ENCODE results near the gene CARNS1.

The CARNS1 gene, protein sequence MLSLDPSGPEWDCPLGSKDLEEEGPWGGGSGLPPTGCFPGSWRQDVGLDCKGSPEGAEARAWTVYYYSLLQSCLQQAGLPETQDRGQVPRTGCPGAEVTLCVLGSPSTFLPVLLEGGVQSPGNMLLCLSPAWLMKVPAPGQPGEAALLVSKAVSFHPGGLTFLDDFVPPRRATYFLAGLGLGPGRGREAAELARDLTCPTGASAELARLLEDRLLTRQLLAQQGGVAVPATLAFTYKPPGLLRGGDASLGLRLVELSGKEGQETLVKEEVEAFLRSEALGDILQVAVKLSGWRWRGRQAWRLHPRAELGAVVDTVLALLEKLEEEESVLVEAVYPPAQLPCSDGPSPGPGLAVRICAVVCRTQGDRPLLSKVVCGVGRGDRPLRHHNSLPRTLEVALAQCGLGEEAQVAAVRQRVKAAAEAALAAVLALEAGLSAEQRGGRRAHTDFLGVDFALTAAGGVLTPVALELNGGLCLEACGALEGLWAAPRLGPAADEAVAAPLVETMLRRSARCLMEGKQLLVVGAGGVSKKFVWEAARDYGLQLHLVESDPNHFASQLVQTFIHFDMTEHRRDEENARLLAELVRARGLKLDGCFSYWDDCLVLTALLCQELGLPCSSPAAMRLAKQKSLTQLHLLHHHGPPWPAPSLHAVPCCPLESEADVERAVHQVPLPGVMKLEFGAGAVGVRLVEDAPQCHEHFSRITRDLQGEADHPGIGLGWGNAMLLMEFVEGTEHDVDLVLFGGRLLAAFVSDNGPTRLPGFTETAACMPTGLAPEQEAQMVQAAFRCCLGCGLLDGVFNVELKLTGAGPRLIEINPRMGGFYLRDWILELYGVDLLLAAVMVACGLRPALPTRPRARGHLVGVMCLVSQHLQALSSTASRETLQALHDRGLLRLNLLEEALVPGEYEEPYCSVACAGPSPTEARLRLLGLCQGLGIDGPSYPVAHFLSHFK
- long read RNA-seq = 0 reads

GRCh38 chr11:67415501-67416304 is at the start of gene CARNS1:
Gene CARNS1 (plus strand): TSS chr11:67415678. CDS start chr11:67416200, 522 bp downstream.
- Histone ChIP-seq H3K27ac (replicated peaks) (no peak within 1 kb of the TSS), H3K27me3 (ENCODE audit: insufficient read depth, poor library complexity, severe bottlenecking) (no peaks in the 10 kb centered on the region), H3K4me3 (replicated peaks; ENCODE audit: insufficient read depth, low read length) (no peak within 1 kb of the TSS)
- TF ChIP-seq, protein P1, sequence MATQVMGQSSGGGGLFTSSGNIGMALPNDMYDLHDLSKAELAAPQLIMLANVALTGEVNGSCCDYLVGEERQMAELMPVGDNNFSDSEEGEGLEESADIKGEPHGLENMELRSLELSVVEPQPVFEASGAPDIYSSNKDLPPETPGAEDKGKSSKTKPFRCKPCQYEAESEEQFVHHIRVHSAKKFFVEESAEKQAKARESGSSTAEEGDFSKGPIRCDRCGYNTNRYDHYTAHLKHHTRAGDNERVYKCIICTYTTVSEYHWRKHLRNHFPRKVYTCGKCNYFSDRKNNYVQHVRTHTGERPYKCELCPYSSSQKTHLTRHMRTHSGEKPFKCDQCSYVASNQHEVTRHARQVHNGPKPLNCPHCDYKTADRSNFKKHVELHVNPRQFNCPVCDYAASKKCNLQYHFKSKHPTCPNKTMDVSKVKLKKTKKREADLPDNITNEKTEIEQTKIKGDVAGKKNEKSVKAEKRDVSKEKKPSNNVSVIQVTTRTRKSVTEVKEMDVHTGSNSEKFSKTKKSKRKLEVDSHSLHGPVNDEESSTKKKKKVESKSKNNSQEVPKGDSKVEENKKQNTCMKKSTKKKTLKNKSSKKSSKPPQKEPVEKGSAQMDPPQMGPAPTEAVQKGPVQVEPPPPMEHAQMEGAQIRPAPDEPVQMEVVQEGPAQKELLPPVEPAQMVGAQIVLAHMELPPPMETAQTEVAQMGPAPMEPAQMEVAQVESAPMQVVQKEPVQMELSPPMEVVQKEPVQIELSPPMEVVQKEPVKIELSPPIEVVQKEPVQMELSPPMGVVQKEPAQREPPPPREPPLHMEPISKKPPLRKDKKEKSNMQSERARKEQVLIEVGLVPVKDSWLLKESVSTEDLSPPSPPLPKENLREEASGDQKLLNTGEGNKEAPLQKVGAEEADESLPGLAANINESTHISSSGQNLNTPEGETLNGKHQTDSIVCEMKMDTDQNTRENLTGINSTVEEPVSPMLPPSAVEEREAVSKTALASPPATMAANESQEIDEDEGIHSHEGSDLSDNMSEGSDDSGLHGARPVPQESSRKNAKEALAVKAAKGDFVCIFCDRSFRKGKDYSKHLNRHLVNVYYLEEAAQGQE (IDR thresholded peaks at IDR 0.05; ENCODE audit: insufficient replicate concordance, low read depth) = no peak
- DNase-seq (ENCODE audit: low read depth in 1 of 2, low spot score in 1 of 2) = no peak

- no peak overlapping the region for H3K27ac ChIP-seq (replicated peaks)
- TF ChIP-seq GABPA (IDR thresholded peaks at IDR 0.05; ENCODE audit: low read depth) (no peak), POLR2AphosphoS5 (IDR thresholded peaks at IDR 0.05; ENCODE audit: low read depth) (no peak), SPI1 (IDR thresholded peaks at IDR 0.05; ENCODE audit: borderline replicate concordance, low read depth) (no peak)
- TF ChIP-seq, protein P1 (IDR thresholded peaks at IDR 0.05; ENCODE audit: insufficient replicate concordance, low read depth) = no peak
- TF ChIP-seq, protein P2, sequence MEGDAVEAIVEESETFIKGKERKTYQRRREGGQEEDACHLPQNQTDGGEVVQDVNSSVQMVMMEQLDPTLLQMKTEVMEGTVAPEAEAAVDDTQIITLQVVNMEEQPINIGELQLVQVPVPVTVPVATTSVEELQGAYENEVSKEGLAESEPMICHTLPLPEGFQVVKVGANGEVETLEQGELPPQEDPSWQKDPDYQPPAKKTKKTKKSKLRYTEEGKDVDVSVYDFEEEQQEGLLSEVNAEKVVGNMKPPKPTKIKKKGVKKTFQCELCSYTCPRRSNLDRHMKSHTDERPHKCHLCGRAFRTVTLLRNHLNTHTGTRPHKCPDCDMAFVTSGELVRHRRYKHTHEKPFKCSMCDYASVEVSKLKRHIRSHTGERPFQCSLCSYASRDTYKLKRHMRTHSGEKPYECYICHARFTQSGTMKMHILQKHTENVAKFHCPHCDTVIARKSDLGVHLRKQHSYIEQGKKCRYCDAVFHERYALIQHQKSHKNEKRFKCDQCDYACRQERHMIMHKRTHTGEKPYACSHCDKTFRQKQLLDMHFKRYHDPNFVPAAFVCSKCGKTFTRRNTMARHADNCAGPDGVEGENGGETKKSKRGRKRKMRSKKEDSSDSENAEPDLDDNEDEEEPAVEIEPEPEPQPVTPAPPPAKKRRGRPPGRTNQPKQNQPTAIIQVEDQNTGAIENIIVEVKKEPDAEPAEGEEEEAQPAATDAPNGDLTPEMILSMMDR (IDR thresholded peaks at IDR 0.05; ENCODE audit: insufficient read depth, low read length) = no peak
- no peak for DNase-seq (ENCODE audit: low read depth in 1 of 2, low spot score in 1 of 2)
- H3K4me3 ChIP-seq (replicated peaks; ENCODE audit: insufficient read depth, low read length) = no peak overlapping the region
- no peaks in the 10 kb centered on the region for H3K27me3 ChIP-seq (ENCODE audit: insufficient read depth, poor library complexity, severe bottlenecking)
Observed at GRCh38 chr11:67365736-67366444, 49.6 kb upstream of the CARNS1 start.

GRCh38 chr11:67366546-67366945 is 48.9 kb upstream of the CARNS1 start:
- Histone ChIP-seq H3K4me3 (replicated peaks; ENCODE audit: insufficient read depth, low read length) (no peak overlapping the region), H3K27ac (replicated peaks) (no peak overlapping the region)
- TF ChIP-seq POLR2AphosphoS5 (IDR thresholded peaks at IDR 0.05; ENCODE audit: low read depth) = no peak
- TF ChIP-seq, protein P1 (IDR thresholded peaks at IDR 0.05; ENCODE audit: insufficient replicate concordance, low read depth) = no peak
- no peak for TF ChIP-seq GABPA (IDR thresholded peaks at IDR 0.05; ENCODE audit: low read depth)
- TF ChIP-seq, protein P2 (IDR thresholded peaks at IDR 0.05; ENCODE audit: insufficient read depth, low read length) = no peak
- no peak for TF ChIP-seq SPI1 (IDR thresholded peaks at IDR 0.05; ENCODE audit: borderline replicate concordance, low read depth)

More at GRCh38 chr11:67366546-67366945, 48.9 kb upstream of the CARNS1 start:
- no peak for DNase-seq (ENCODE audit: low read depth in 1 of 2, low spot score in 1 of 2)
- H3K27me3 ChIP-seq (ENCODE audit: insufficient read depth, poor library complexity, severe bottlenecking) = no peaks in the 10 kb centered on the region

All from HL-60 (cell line).